Breast epithelium (tissue), 3 donors: ENCODE results near the gene GCC2.

Experiments
- CTCF ChIP-seq, 3 donors: fragments of 450-650 bp; IDR thresholded peaks; one replicate each; pipeline ENCODE4 v1.5.1; 2016 to 2017; ENCODE audit warnings: antibody characterized with exemption in 3 of 3, mild to moderate bottlenecking in 3 of 3, moderate library complexity in 3 of 3
- POLR2A ChIP-seq: fragments of 450-650 bp; IDR thresholded peaks from one replicate; pipeline ENCODE4 v1.6.1; 2016; ENCODE audit warnings: antibody characterized with exemption, mild to moderate bottlenecking, moderate library complexity
- POLR2AphosphoS5 ChIP-seq, 3 donors: sonication (generic); formaldehyde crosslinking; IDR thresholded peaks; one replicate each; pipeline ENCODE4 v1.6.1; 2017; ENCODE audit warnings: antibody characterized with exemption in 3 of 3

DNA sequence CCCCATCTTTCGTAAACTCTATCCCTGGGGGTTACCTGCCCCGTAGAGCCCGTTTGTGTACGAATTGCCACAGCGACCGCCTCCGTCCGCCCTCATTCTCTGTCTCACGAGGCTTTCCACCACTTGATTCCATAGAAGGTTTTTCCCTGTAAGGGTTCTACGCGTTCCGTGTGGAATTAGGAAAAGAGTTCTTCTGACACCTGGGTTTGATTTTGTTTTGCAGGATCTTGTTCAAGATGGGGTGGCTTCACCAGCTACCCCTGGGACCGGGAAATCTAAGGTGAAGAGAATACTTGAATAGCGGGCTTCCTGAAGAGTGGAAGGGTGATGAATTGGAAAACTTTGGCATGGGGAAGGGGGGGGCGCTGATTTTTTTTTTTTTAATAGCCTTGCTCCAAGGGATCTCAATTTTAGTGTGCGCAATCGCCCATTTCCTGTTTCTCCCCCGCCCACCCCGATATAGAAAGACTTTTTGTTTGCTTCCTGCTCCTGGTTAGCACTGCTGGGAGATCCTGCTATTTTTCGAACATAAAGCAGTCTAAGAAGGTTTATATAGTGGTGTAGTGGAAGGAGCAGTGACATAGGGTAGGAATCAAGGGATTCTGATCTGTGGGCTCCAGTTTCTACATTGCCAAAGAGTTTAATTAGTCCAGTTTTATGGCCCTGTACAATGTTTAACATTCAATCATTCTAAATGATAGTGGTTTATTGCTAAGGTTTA, 564 bp downstream of the GCC2 start:
- no peak for TF ChIP-seq CTCF (IDR thresholded peaks at IDR 0.05)
- no peak for TF ChIP-seq POLR2AphosphoS5 (IDR thresholded peaks at IDR 0.05)
- no peak for TF ChIP-seq POLR2A
